Chondrocyte (in vitro differentiated cells): ENCODE measurements around the gene GTPBP4. TPM values are rescaled to one million over a fixed set of nuclear protein-coding genes. Genes with fewer than 3 reads are reported as not detected.
"Not testable (repeated sequence)": the region's sequence is repeated elsewhere in the genome, so short reads cannot be mapped to it uniquely, and the experiment has no call there.

Experiments
- DNase-seq: peaks from one replicate; pipeline ENCODE4 v3.0.0; 2021; ENCODE audit warnings: mixed read lengths, low spot score
- H3K27ac Mint-ChIP-seq: one replicate; pipeline ENCODE4 v1.8.0; 2021; ENCODE audit warnings: mild to moderate bottlenecking, moderate library complexity, mixed read lengths; ENCODE audit not compliant: unreplicated experiment
- H3K27me3 Mint-ChIP-seq: 2 replicates; pipeline ENCODE4 v1.8.0; 2021; ENCODE audit warnings: low read depth, mixed read lengths
- H3K36me3 Mint-ChIP-seq: 2 replicates; pipeline ENCODE4 v1.8.0; 2021; ENCODE audit warnings: low read depth, mixed read lengths
- H3K4me1 Mint-ChIP-seq: 2 replicates; pipeline ENCODE4 v1.8.0; 2021; ENCODE audit warnings: low read depth, mild to moderate bottlenecking, mixed read lengths
- H3K4me3 Mint-ChIP-seq: one replicate; pipeline ENCODE4 v1.8.0; 2021; ENCODE audit warnings: mild to moderate bottlenecking, moderate library complexity, mixed read lengths; ENCODE audit not compliant: unreplicated experiment
- H3K9me3 Mint-ChIP-seq: 2 replicates; pipeline ENCODE4 v1.8.0; 2021; ENCODE audit warnings: low read depth, mixed read lengths
- CTCF ChIP-seq: fragments of 200-600 bp; sonication (generic); IDR thresholded peaks from 2 replicates; pipeline ENCODE4 v1.5.0; 2021; ENCODE audit warnings: antibody characterized with exemption, mild to moderate bottlenecking, moderate library complexity
- total RNA-seq: library from RNA; stranded (reverse); gene quantifications from 3 replicates; pipeline ENCODE4 v1.2.1, GENCODE V29; 2021

GTPBP4 gene
- total RNA-seq, 1 donor from 2014 or later, result 48.5 TPM

- Mint-ChIP-seq H3K27ac (no peak overlapping the region), H3K9me3 (peaks cover 11% of the 10 kb centered on the region), H3K36me3 (peaks cover 60% of the 10 kb centered on the region), H3K4me1 (no peaks in the 10 kb centered on the region), H3K27me3 (no peaks in the 10 kb centered on the region), H3K4me3 (no peak overlapping the region)
- TF ChIP-seq CTCF, result no peak
- DNase-seq, result no peak
Observed at GRCh38 chr10:1006573-1006972, 18.3 kb downstream of the GTPBP4 start.

- no peak overlapping the region for H3K4me3 Mint-ChIP-seq
- TF ChIP-seq CTCF, result no peak
- no peak overlapping the region for H3K27ac Mint-ChIP-seq
Observed at GRCh38 chr10:1007583-1007982, 19.3 kb downstream of the GTPBP4 start.

GRCh38 chr10:1009071-1009494, 20.8 kb downstream of the GTPBP4 start:
- Mint-ChIP-seq H3K27ac (no peak overlapping the region), H3K4me1 (no peaks in the 10 kb centered on the region), H3K36me3 (peaks cover 57% of the 10 kb centered on the region), H3K9me3 (no peaks in the 10 kb centered on the region), H3K27me3 (no peaks in the 10 kb centered on the region), H3K4me3 (no peak overlapping the region)
- no peak for TF ChIP-seq CTCF
- no peak for DNase-seq

More at GRCh38 chr10:1007583-1007982, 19.3 kb downstream of the GTPBP4 start:
- Mint-ChIP-seq H3K36me3 (peaks cover 63% of the 10 kb centered on the region), H3K4me1 (no peaks in the 10 kb centered on the region), H3K9me3 (peaks cover 4% of the 10 kb centered on the region), H3K27me3 (no peaks in the 10 kb centered on the region)
- no peak for DNase-seq

GRCh38 chr10:1009947-1010346, 21.7 kb downstream of the GTPBP4 start:
- not testable (repeated sequence) for H3K27ac Mint-ChIP-seq, H3K27me3 Mint-ChIP-seq
- peaks cover 64% of the 10 kb centered on the region for H3K36me3 Mint-ChIP-seq

GRCh38 chr10:1010703-1011102, 22.5 kb downstream of the GTPBP4 start:
- H3K36me3 Mint-ChIP-seq, result peaks cover 60% of the 10 kb centered on the region

More at GRCh38 chr10:1009947-1010346, 21.7 kb downstream of the GTPBP4 start:
- DNase-seq, H3K9me3 Mint-ChIP-seq, H3K4me3 Mint-ChIP-seq, H3K4me1 Mint-ChIP-seq: not testable (repeated sequence)

More at GRCh38 chr10:1010703-1011102, 22.5 kb downstream of the GTPBP4 start:
- Mint-ChIP-seq H3K4me1 (no peaks in the 10 kb centered on the region), H3K9me3 (no peaks in the 10 kb centered on the region), H3K27me3 (no peaks in the 10 kb centered on the region), H3K27ac (no peak overlapping the region), H3K4me3 (no peak overlapping the region)
- no peak for DNase-seq
- TF ChIP-seq CTCF, result no peak
